SH-SY5Y (cell line): ENCODE data around the gene TMEM74B.

Experiments
- GATA2 ChIP-seq: IDR thresholded peaks from 2 replicates; pipeline ENCODE4 v1.6.1; 2011; ENCODE audit warnings: mild to moderate bottlenecking, low read depth, low read length
- GATA3 ChIP-seq: IDR thresholded peaks from 2 replicates; pipeline ENCODE4 v1.6.1; 2011; ENCODE audit warnings: low read depth, mild to moderate bottlenecking, low read length, moderate library complexity

- TF ChIP-seq GATA3: no peak
- TF ChIP-seq GATA2: no peak
Observed at GRCh38 chr20:1131354-1131753, 53.4 kb downstream of the TMEM74B start.
